ENCODE data around the gene SPTLC2.

SPTLC2 gene

DNA sequence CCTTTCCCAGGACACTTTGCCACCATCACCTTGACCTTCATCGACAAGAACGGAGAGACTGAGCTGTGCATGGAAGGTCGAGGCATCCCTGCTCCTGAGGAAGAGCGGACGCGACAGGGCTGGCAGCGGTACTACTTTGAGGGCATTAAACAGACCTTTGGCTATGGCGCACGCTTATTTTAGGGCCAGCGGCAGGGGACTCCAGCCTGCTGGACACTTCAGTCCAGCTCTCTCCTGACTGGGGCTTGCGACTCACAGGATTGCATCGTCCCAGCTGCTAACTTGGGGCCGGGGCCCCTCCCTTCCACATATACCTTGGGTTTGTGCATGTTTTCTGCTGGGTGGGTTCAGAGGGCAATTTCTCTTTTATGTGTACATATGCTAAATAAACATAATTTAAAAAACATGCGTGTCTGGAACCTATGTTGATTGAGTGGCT is 147.4 kb downstream of the SPTLC2 start:
- Histone ChIP-seq H3K4me1 (ENCODE audit: control insufficient read depth, insufficient read depth, low read length) (no peaks in the 10 kb centered on the region), H3K9me3 (ENCODE audit: control insufficient read depth, low read length) (no peaks in the 10 kb centered on the region), H3K9ac (ENCODE audit: low read length) (no peak overlapping the region), H3K4me3 (ENCODE audit: low read length) (no peak overlapping the region), H3K27me3 (ENCODE audit: control insufficient read depth, insufficient read depth, low read length) (no peaks in the 10 kb centered on the region), H3K36me3 (ENCODE audit: control insufficient read depth, insufficient read depth, low read length) (peaks cover 14% of the 10 kb centered on the region)

DNA sequence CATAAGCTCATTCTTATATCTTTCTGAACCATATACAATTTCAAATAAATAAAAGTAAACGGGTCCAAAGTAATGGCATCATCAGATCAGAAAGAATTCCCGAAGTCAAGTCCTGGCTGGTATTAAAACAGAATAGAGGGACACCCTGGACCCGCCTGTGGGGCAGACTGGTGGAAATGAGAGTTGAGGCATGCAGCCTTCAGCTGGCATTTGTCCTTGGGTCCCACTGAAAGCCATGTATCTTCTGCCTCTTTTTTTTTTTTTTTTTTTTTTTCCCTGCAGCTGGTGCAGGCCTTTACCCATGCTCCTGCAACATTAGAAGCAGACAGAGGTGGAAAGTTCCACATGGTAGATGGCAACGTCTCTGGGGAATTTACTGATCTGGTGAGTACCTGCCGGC is 148.6 kb downstream of the SPTLC2 start:
- H3K9ac ChIP-seq (ENCODE audit: low read length): no peak overlapping the region
- no peak overlapping the region for H3K4me3 ChIP-seq (ENCODE audit: low read length)
- H3K9me3 ChIP-seq (ENCODE audit: control insufficient read depth, low read length): no peaks in the 10 kb centered on the region
- H3K36me3 ChIP-seq (ENCODE audit: control insufficient read depth, insufficient read depth, low read length): peaks cover 17% of the 10 kb centered on the region
- H3K4me1 ChIP-seq (ENCODE audit: control insufficient read depth, insufficient read depth, low read length): no peaks in the 10 kb centered on the region
- no peaks in the 10 kb centered on the region for H3K27me3 ChIP-seq (ENCODE audit: control insufficient read depth, insufficient read depth, low read length)

DNA sequence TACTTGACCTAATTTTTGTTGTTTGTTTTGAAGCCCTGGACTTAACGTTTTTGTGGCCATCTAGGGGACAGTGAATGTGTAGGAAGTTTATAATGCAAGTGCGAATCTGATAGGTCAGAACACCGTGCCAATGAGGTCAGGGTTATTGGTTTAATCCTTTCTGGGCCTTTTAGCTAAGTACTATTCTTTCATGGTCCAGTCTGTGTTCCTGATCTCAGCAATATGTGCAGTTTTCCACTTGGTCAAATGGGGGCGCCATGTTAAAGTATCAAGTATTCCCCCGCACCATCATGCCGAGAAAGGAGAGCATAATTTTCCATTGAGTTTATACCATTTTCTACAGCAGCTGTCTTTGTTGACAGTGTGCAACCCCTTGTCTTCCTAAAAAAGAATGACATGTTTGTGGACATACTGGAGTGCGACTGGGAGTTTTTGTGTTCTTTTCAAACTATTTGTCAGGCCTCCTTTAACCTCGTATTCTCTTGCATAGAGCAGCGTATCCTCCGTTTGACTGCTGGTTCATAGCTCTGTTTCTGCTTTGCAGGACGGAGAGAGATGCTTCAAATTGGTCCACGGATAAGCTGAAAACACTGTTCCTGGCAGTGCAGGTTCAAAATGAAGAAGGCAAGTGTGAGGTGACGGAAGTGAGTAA is 157.2 kb downstream of the SPTLC2 start:
- Histone ChIP-seq H3K27me3 (ENCODE audit: control insufficient read depth, insufficient read depth, low read length) (no peaks in the 10 kb centered on the region), H3K9ac (ENCODE audit: low read length) (peak overlapping the region; percentile 81), H3K4me3 (ENCODE audit: low read length) (peak overlapping the region; percentile 79), H3K36me3 (ENCODE audit: control insufficient read depth, insufficient read depth, low read length) (peaks cover 3% of the 10 kb centered on the region), H3K4me1 (ENCODE audit: control insufficient read depth, insufficient read depth, low read length) (peaks cover 4% of the 10 kb centered on the region), H3K9me3 (ENCODE audit: control insufficient read depth, low read length) (no peaks in the 10 kb centered on the region)

DNA sequence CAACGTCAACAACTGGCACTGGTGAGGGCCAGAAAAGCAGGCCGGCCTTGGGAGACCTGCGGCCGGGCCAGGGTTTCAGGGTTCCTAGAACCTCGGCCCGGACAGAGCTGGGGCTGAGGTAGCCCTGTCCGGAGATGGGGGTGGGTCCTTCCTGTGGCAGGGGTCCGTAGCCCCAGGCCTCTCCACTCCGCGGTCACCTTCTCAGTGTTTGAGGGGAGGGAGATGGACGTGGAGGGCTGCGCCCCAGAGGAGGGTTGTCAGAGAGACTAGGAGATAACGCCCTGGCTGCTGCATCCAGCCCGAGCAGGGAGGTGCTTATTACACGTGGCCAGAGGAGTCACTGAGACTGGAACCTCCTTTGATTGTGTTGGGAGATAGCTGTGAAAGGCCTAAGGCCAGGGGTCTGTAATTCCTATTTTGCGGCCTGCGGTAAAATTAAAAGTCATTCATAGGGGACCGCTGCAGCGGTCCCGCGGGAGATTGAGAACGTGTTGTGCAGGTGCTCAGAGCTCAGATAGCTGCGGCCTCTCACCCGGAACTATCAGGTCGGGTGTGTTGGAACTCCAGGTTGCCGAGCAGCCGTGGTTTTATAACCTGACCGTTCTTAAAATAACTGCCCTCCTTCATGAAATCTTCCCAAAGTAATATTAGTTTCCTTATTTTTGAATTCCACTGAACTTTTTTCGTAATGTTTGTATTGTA is 158.0 kb downstream of the SPTLC2 start:
- Histone ChIP-seq H3K27me3 (ENCODE audit: control insufficient read depth, insufficient read depth, low read length) (no peaks in the 10 kb centered on the region), H3K4me3 (ENCODE audit: low read length) (peak overlapping the region; percentile 79), H3K9me3 (ENCODE audit: control insufficient read depth, low read length) (no peaks in the 10 kb centered on the region), H3K36me3 (ENCODE audit: control insufficient read depth, insufficient read depth, low read length) (no peaks in the 10 kb centered on the region), H3K9ac (ENCODE audit: low read length) (peak overlapping the region; percentile 81), H3K4me1 (ENCODE audit: control insufficient read depth, insufficient read depth, low read length) (peaks cover 4% of the 10 kb centered on the region)

DNA sequence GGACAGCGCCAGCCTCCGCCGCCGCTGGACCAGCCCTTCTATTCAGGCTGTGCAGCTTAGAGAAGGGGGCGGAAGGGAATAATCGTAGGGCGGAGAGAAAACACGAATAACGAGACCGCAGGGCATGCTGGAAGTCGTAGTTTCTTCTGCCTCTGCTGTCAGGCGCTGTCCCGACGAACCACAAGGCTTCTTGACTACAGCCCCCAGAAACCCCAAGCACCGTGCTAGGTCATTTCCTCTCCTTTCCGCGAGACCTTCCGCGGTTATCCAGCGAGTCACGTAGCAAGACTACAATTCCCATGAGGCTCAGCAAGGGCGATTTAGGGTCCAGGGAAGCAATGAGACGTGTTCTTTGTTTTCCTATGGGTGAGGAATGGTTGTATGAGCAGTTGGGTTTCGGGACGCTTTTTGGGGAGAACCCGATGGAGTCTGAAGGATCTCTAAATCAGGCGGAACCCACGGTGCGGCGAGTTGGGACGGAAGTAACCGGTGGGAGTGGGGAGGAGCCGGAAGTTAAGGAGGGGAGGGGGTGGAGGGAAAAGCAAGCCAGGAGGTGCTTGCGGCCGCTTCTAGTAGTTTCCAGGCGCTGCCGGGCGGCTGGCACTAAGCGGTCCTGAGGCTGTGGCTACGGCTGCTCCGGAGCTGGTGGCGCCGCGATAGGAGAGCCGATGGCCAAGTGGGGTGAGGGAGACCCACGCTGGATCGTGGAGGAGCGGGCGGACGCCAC is 158.8 kb downstream of the SPTLC2 start, which contains the start of the genes AHSA1 and VIPAS39:
TSS of gene AHSA1 (plus strand) at position 572 of the 727 bp plus-strand sequence. CDS start at position 669, 97 bp downstream.
TSS of gene VIPAS39 (minus strand) at position 80 of the 727 bp plus-strand sequence. CDS start 3,499 bp downstream, outside the sequence.
- H3K9me3 ChIP-seq (ENCODE audit: control insufficient read depth, low read length): no peaks in the 10 kb centered on the region
- peak within 1 kb of the TSS; percentile 81 for H3K9ac ChIP-seq (ENCODE audit: low read length)
- no peaks in the 10 kb centered on the region for H3K36me3 ChIP-seq (ENCODE audit: control insufficient read depth, insufficient read depth, low read length)
- H3K4me1 ChIP-seq (ENCODE audit: control insufficient read depth, insufficient read depth, low read length): peaks cover 4% of the 10 kb centered on the region
- H3K4me3 ChIP-seq (ENCODE audit: low read length): peak within 1 kb of the TSS; percentile 79
- no peaks in the 10 kb centered on the region for H3K27me3 ChIP-seq (ENCODE audit: control insufficient read depth, insufficient read depth, low read length)

DNA sequence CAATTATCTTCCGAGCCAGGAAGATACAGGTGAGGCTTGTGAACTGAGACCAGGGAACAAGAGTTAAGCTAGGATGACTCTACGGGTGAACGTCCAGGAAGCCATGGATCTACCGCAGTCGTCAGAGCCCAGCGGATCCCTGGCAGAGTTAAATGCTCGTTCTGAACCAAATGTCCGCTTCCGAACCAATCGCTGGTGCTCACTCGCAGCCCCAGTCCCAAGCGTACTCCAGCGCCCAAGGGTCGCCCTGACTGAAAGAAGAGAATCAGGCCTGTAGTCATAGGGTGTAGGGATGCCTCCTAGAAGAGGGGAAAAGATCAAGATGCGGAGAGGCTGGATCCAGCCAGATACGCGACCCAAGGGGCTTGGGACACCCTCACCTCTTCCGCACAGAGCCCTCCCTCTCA is 159.3 kb downstream of the SPTLC2 start:
- Histone ChIP-seq H3K36me3 (ENCODE audit: control insufficient read depth, insufficient read depth, low read length) (no peaks in the 10 kb centered on the region), H3K27me3 (ENCODE audit: control insufficient read depth, insufficient read depth, low read length) (no peaks in the 10 kb centered on the region), H3K9ac (ENCODE audit: low read length) (peak overlapping the region; percentile 81), H3K4me3 (ENCODE audit: low read length) (peak overlapping the region; percentile 79), H3K4me1 (ENCODE audit: control insufficient read depth, insufficient read depth, low read length) (peaks cover 4% of the 10 kb centered on the region), H3K9me3 (ENCODE audit: control insufficient read depth, low read length) (no peaks in the 10 kb centered on the region)
